Measurements from ENCODE around the gene NAALADL2. TPM values are rescaled to one million over a fixed set of nuclear protein-coding genes. Genes with fewer than 3 reads are reported as not detected.

Gene NAALADL2
- total RNA-seq, 1 experiment from 2014 or later, result 2.7 TPM

- in situ Hi-C loops (cut with HindIII; ENCODE audit: low pct_unique_long_range_greater_than_20kb, low sequenced_read_pairs), result no loop called here
- TF ChIP-seq TCF7L2 (IDR thresholded peaks at IDR 0.05; ENCODE audit: low read depth, low read length), result no peak
- no peak for TF ChIP-seq POLR2AphosphoS5 (IDR thresholded peaks at IDR 0.05; ENCODE audit: low read depth, low read length)
- TF ChIP-seq, protein P1, sequence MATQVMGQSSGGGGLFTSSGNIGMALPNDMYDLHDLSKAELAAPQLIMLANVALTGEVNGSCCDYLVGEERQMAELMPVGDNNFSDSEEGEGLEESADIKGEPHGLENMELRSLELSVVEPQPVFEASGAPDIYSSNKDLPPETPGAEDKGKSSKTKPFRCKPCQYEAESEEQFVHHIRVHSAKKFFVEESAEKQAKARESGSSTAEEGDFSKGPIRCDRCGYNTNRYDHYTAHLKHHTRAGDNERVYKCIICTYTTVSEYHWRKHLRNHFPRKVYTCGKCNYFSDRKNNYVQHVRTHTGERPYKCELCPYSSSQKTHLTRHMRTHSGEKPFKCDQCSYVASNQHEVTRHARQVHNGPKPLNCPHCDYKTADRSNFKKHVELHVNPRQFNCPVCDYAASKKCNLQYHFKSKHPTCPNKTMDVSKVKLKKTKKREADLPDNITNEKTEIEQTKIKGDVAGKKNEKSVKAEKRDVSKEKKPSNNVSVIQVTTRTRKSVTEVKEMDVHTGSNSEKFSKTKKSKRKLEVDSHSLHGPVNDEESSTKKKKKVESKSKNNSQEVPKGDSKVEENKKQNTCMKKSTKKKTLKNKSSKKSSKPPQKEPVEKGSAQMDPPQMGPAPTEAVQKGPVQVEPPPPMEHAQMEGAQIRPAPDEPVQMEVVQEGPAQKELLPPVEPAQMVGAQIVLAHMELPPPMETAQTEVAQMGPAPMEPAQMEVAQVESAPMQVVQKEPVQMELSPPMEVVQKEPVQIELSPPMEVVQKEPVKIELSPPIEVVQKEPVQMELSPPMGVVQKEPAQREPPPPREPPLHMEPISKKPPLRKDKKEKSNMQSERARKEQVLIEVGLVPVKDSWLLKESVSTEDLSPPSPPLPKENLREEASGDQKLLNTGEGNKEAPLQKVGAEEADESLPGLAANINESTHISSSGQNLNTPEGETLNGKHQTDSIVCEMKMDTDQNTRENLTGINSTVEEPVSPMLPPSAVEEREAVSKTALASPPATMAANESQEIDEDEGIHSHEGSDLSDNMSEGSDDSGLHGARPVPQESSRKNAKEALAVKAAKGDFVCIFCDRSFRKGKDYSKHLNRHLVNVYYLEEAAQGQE (IDR thresholded peaks at IDR 0.05; ENCODE audit: insufficient read depth in 1 of 2, low read depth in 2 of 2, low read length in 1 of 2), result no peak
- TF ChIP-seq SIN3A (IDR thresholded peaks at IDR 0.05; ENCODE audit: borderline replicate concordance, insufficient read depth, low read depth, low read length), result no peak
- TF ChIP-seq, protein P2, sequence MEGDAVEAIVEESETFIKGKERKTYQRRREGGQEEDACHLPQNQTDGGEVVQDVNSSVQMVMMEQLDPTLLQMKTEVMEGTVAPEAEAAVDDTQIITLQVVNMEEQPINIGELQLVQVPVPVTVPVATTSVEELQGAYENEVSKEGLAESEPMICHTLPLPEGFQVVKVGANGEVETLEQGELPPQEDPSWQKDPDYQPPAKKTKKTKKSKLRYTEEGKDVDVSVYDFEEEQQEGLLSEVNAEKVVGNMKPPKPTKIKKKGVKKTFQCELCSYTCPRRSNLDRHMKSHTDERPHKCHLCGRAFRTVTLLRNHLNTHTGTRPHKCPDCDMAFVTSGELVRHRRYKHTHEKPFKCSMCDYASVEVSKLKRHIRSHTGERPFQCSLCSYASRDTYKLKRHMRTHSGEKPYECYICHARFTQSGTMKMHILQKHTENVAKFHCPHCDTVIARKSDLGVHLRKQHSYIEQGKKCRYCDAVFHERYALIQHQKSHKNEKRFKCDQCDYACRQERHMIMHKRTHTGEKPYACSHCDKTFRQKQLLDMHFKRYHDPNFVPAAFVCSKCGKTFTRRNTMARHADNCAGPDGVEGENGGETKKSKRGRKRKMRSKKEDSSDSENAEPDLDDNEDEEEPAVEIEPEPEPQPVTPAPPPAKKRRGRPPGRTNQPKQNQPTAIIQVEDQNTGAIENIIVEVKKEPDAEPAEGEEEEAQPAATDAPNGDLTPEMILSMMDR (IDR thresholded peaks at IDR 0.05), result no peak
- Histone ChIP-seq H3K27me3 (ENCODE audit: control insufficient read depth, insufficient read depth, low read length) (no peaks in the 10 kb centered on the region), H3K4me3 (ENCODE audit: low read depth in 2 of 2, low read length in 2 of 2) (no peak overlapping the region), H3K36me3 (ENCODE audit: control insufficient read depth, insufficient read depth, low read length) (no peaks in the 10 kb centered on the region), H3K27ac (ENCODE audit: low read length) (no peak overlapping the region), H3K4me1 (ENCODE audit: control insufficient read depth, insufficient read depth, low read length) (no peaks in the 10 kb centered on the region), H3K9me3 (ENCODE audit: control insufficient read depth, insufficient read depth, low read depth, low read length) (no peaks in the 10 kb centered on the region)
- no peak for ATAC-seq
- intact Hi-C loops (cut with micrococcal nuclease; ENCODE audit: unreplicated experiment), result no loop called here
- no TSS peak for BruUV-seq (replicated peaks)
- ChIA-PET POLR2A (no interaction called here), CTCF (no interaction called here)
- no peak for DNase-seq (ENCODE audit: low read depth, low spot score)
Observed at GRCh38 chr3:175413926-175414325, 554.8 kb downstream of the NAALADL2 start.

- in situ Hi-C loops (cut with HindIII; ENCODE audit: low pct_unique_long_range_greater_than_20kb, low sequenced_read_pairs), result no loop called here
- ATAC-seq, result no peak
- no TSS peak for BruUV-seq (replicated peaks)
- Histone ChIP-seq H3K36me3 (ENCODE audit: control insufficient read depth, insufficient read depth, low read length) (no peaks in the 10 kb centered on the region), H3K4me1 (ENCODE audit: control insufficient read depth, insufficient read depth, low read length) (no peaks in the 10 kb centered on the region), H3K27ac (ENCODE audit: low read length) (no peak overlapping the region), H3K27me3 (ENCODE audit: control insufficient read depth, insufficient read depth, low read length) (no peaks in the 10 kb centered on the region), H3K9me3 (ENCODE audit: control insufficient read depth, insufficient read depth, low read depth, low read length) (no peaks in the 10 kb centered on the region), H3K4me3 (ENCODE audit: low read depth in 2 of 2, low read length in 2 of 2) (no peak overlapping the region)
- ChIA-PET POLR2A (no interaction called here), CTCF (no interaction called here)
- intact Hi-C loops (cut with micrococcal nuclease; ENCODE audit: unreplicated experiment), result no loop called here
- no peak for DNase-seq (ENCODE audit: low read depth, low spot score)
- TF ChIP-seq, protein P1 (IDR thresholded peaks at IDR 0.05; ENCODE audit: insufficient read depth in 1 of 2, low read depth in 2 of 2, low read length in 1 of 2), result no peak
- no peak for TF ChIP-seq POLR2AphosphoS5 (IDR thresholded peaks at IDR 0.05; ENCODE audit: low read depth, low read length)
Observed at GRCh38 chr3:175416600-175416999, 557.5 kb downstream of the NAALADL2 start.
